ENCODE data around the gene DDX39B.
A peak's percentile ranks its signal among the peaks of the same experiment; 100 is the strongest.
"Not testable (repeated sequence)": the region's sequence is repeated elsewhere in the genome, so short reads cannot be mapped to it uniquely, and the experiment has no call there.

Gene DDX39B

GRCh38 chr6:31541658-31542521 lies at the start of gene DDX39B:
TSS of gene DDX39B (minus strand) at chr6:31542003. CDS start at chr6:31540532, 1,471 bp downstream.
- H3K4me3 ChIP-seq (ENCODE audit: low read depth, low read length): peak within 1 kb of the TSS; percentile 92
- DNase-seq (ENCODE audit: low read depth): peak; percentile 99
- TF ChIP-seq, protein P1, sequence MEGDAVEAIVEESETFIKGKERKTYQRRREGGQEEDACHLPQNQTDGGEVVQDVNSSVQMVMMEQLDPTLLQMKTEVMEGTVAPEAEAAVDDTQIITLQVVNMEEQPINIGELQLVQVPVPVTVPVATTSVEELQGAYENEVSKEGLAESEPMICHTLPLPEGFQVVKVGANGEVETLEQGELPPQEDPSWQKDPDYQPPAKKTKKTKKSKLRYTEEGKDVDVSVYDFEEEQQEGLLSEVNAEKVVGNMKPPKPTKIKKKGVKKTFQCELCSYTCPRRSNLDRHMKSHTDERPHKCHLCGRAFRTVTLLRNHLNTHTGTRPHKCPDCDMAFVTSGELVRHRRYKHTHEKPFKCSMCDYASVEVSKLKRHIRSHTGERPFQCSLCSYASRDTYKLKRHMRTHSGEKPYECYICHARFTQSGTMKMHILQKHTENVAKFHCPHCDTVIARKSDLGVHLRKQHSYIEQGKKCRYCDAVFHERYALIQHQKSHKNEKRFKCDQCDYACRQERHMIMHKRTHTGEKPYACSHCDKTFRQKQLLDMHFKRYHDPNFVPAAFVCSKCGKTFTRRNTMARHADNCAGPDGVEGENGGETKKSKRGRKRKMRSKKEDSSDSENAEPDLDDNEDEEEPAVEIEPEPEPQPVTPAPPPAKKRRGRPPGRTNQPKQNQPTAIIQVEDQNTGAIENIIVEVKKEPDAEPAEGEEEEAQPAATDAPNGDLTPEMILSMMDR (IDR thresholded peaks at IDR 0.05; ENCODE audit: low read depth, low read length): no peak
- TF ChIP-seq MYC (IDR thresholded peaks at IDR 0.05; ENCODE audit: low read depth, low read length) (peak; percentile 89), POLR2A (IDR thresholded peaks at IDR 0.05; ENCODE audit: extremely low read depth, insufficient read length) (peak; percentile 89), MAX (IDR thresholded peaks at IDR 0.05; ENCODE audit: low read depth, low read length) (peak; percentile 52; the same call in 1 of the 2 replicates)

- DNase-seq (ENCODE audit: low read depth); H3K4me3 ChIP-seq (ENCODE audit: low read depth, low read length): not testable (repeated sequence)
Measured at GRCh38 chr6:31590691-31591090, 48.9 kb upstream of the DDX39B start.

- TF ChIP-seq MAX (IDR thresholded peaks at IDR 0.05; ENCODE audit: low read depth, low read length) (no peak), MYC (IDR thresholded peaks at IDR 0.05; ENCODE audit: low read depth, low read length) (no peak), POLR2A (IDR thresholded peaks at IDR 0.05; ENCODE audit: extremely low read depth, insufficient read length) (no peak)
- TF ChIP-seq, protein P1 (IDR thresholded peaks at IDR 0.05; ENCODE audit: low read depth, low read length): no peak
- DNase-seq (ENCODE audit: low read depth): peak; percentile 84
- peak overlapping the region; percentile 73 for H3K4me3 ChIP-seq (ENCODE audit: low read depth, low read length)
Measured at GRCh38 chr6:31588871-31589650, 47.3 kb upstream of the DDX39B start.

- DNase-seq (ENCODE audit: low read depth): peak; percentile 36
- TF ChIP-seq MAX (IDR thresholded peaks at IDR 0.05; ENCODE audit: low read depth, low read length) (no peak), MYC (IDR thresholded peaks at IDR 0.05; ENCODE audit: low read depth, low read length) (no peak), POLR2A (IDR thresholded peaks at IDR 0.05; ENCODE audit: extremely low read depth, insufficient read length) (no peak)
- TF ChIP-seq, protein P1 (IDR thresholded peaks at IDR 0.05; ENCODE audit: low read depth, low read length): no peak
- peak overlapping the region; percentile 73 for H3K4me3 ChIP-seq (ENCODE audit: low read depth, low read length)
Measured at GRCh38 chr6:31587791-31588777, 46.3 kb upstream of the DDX39B start.

DNA sequence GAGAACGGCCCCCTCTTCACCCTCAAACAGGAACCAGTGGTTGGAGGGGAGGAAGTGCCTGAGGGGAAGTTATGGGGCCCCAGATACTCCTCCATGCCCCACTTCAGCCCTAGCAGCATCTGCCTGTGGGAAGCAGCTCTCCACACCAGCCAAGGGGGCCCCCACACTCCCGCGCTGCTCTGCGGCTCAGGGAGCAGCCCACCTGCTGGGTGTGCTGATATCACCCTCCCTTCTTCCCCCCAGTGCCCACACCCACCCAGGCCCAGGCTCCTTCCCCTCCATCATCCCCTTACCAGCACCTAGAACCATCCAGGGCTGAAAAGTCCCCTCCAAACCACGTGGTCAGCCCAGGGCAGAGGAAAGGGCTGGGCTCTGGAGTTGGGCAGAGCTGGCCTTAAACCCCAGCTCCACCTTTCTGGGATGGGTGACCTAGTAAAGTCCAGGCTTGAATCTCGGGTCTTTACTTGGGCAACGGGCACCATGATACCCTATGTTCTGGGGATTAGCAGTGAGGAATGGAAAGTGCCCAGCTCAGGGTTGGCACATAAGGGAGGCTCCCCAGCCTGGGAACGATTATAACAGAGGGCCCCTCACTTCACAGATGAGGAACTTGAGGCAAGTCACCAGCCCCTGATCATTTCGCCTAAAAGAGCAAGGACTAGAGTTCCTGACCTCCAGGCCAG lies 44.9 kb upstream of the DDX39B start:
- peak; percentile 99 for DNase-seq (ENCODE audit: low read depth)
- H3K4me3 ChIP-seq (ENCODE audit: low read depth, low read length): peak overlapping the region; percentile 73
- TF ChIP-seq, protein P1 (IDR thresholded peaks at IDR 0.05; ENCODE audit: low read depth, low read length): no peak
- TF ChIP-seq MYC (IDR thresholded peaks at IDR 0.05; ENCODE audit: low read depth, low read length) (peak; percentile 76), POLR2A (IDR thresholded peaks at IDR 0.05; ENCODE audit: extremely low read depth, insufficient read length) (peak; percentile 17), MAX (IDR thresholded peaks at IDR 0.05; ENCODE audit: low read depth, low read length) (peak; percentile 97)

Measured in NB4 (cell line).